Osteoblast (primary cell): ENCODE measurements around the gene TTC31. TPM values are rescaled to one million over a fixed set of nuclear protein-coding genes. Genes with fewer than 3 reads are reported as not detected.

Experiments
- DNase-seq: peaks from one replicate; pipeline ENCODE4 v3.0.0; 2011; ENCODE audit warnings: low spot score, mixed read lengths; ENCODE audit not compliant: insufficient read length; ENCODE audit errors: missing footprints
- H2AFZ ChIP-seq: 2 replicates; pipeline ENCODE4 v1.6.0; 2011; ENCODE audit warnings: mild to moderate bottlenecking, low read length
- H3K27ac ChIP-seq: 2 replicates; pipeline ENCODE4 v1.5.1; 2011; ENCODE audit warnings: mild to moderate bottlenecking, low read depth, low read length, moderate library complexity
- H3K27me3 ChIP-seq: 2 replicates; pipeline ENCODE4 v1.6.0; 2012; ENCODE audit warnings: mild to moderate bottlenecking, control low read depth, inconsistent platforms, low read length, moderate library complexity; ENCODE audit not compliant: insufficient read depth
- H3K36me3 ChIP-seq: 2 replicates; pipeline ENCODE4 v1.5.1; 2011; ENCODE audit warnings: mild to moderate bottlenecking, low read length, control low read depth, moderate library complexity; ENCODE audit not compliant: insufficient read depth
- H3K4me1 ChIP-seq: 2 replicates; pipeline ENCODE4 v1.5.1; 2011; ENCODE audit warnings: mild to moderate bottlenecking, low read length, control low read depth, moderate library complexity; ENCODE audit not compliant: insufficient read depth
- H3K4me2 ChIP-seq: 2 replicates; pipeline ENCODE4 v1.6.0; 2011; ENCODE audit warnings: mild to moderate bottlenecking, low read length; ENCODE audit not compliant: insufficient read depth
- H3K4me3 ChIP-seq: fragments of 200-600 bp; sonication (generic); 3 replicates; pipeline ENCODE4 v1.5.1; 2012; ENCODE audit warnings: mild to moderate bottlenecking, low read length, inconsistent platforms; ENCODE audit not compliant: insufficient read depth
- H3K79me2 ChIP-seq: 2 replicates; pipeline ENCODE4 v1.6.0; 2012; ENCODE audit warnings: mild to moderate bottlenecking, low read length, control low read depth, inconsistent platforms; ENCODE audit not compliant: insufficient read depth
- H3K9me3 ChIP-seq: 2 replicates; pipeline ENCODE4 v1.5.1; 2011; ENCODE audit warnings: low read depth, low read length, control low read depth
- H4K20me1 ChIP-seq: 2 replicates; pipeline ENCODE4 v1.6.0; 2012; ENCODE audit warnings: mild to moderate bottlenecking, low read length, control low read depth; ENCODE audit not compliant: insufficient read depth
- CTCF ChIP-seq: IDR thresholded peaks from 2 replicates; pipeline ENCODE4 v1.5.1; 2011; ENCODE audit warnings: mild to moderate bottlenecking, low read depth, low read length, moderate library complexity; ENCODE audit errors: extremely low read depth
- total RNA-seq: library from RNA; depleted of rRNA; stranded (reverse); fragments of >200 nt; gene quantifications from 2 replicates; pipeline ENCODE4 v1.2.3, GENCODE V29; 2012

Gene TTC31
- total RNA-seq, 1 donor: 17.0 TPM

- no peak overlapping the region for H2AFZ ChIP-seq
- H3K4me2 ChIP-seq: no peak overlapping the region
- no peaks in the 10 kb centered on the region for H4K20me1 ChIP-seq
- peak; percentile 66 for DNase-seq
- no peak for TF ChIP-seq CTCF
- H3K4me3 ChIP-seq: no peak overlapping the region
- H3K4me1 ChIP-seq: peaks cover 5% of the 10 kb centered on the region
- peaks cover 56% of the 10 kb centered on the region for H3K36me3 ChIP-seq
- H3K9me3 ChIP-seq: no peaks in the 10 kb centered on the region
- H3K27ac ChIP-seq: no peak overlapping the region
- H3K27me3 ChIP-seq: no peaks in the 10 kb centered on the region
- H3K79me2 ChIP-seq: peaks cover 35% of the 10 kb centered on the region
Measured at GRCh38 chr2:74542978-74543377, 60.1 kb downstream of the TTC31 start.

Other genes starting within 250 kb of the TTC31 start
- 0.36 and 2.7 TPM in 2 replicates for gene SLC4A5, start 139.7 kb upstream of the TTC31 start, total RNA-seq
- gene DCTN1, start 102.8 kb upstream of the TTC31 start, total RNA-seq: 135 and 177 TPM in 2 replicates
- gene C2orf81, start 61.5 kb upstream of the TTC31 start, total RNA-seq: 0.72 and 1.5 TPM in 2 replicates
- 21.2 and 23.9 TPM in 2 replicates for gene WDR54, start 61.4 kb upstream of the TTC31 start, total RNA-seq
- 14.1 and 16.2 TPM in 2 replicates for gene RTKN, start 41.1 kb upstream of the TTC31 start, total RNA-seq
- 11.8 and 15.9 TPM in 2 replicates for gene INO80B, start 28.0 kb upstream of the TTC31 start, total RNA-seq
- gene WBP1, start 24.6 kb upstream of the TTC31 start, total RNA-seq: 35.5 and 35.7 TPM in 2 replicates
- gene MOGS, start 17.7 kb upstream of the TTC31 start, total RNA-seq: 33.3 and 35.9 TPM in 2 replicates
- 18.0 and 23.5 TPM in 2 replicates for gene MRPL53, start 10.4 kb upstream of the TTC31 start, total RNA-seq
- 32.4 and 32.6 TPM in 2 replicates for gene CCDC142, start 83 bp upstream of the TTC31 start, total RNA-seq
- gene LBX2, start 16.5 kb downstream of the TTC31 start, total RNA-seq: 4.1 and 5.4 TPM in 2 replicates
- 22.4 and 26.5 TPM in 2 replicates for gene PCGF1, start 24.6 kb downstream of the TTC31 start, total RNA-seq
- gene TLX2, start 31.4 kb downstream of the TTC31 start, total RNA-seq: under 0.01 and 0.36 TPM in 2 replicates
- gene DQX1, start 43.1 kb downstream of the TTC31 start, total RNA-seq: not detected in 2 replicates
- gene AUP1, start 46.6 kb downstream of the TTC31 start, total RNA-seq: 82.9 and 86.3 TPM in 2 replicates
- gene HTRA2, start 46.9 kb downstream of the TTC31 start, total RNA-seq: 51.8 and 53.6 TPM in 2 replicates
- gene LOXL3, start 70.9 kb downstream of the TTC31 start, total RNA-seq: 64.8 and 97.4 TPM in 2 replicates
- gene DOK1, start 71.6 kb downstream of the TTC31 start, total RNA-seq: 89.8 and 93.1 TPM in 2 replicates
- under 0.01 and 0.29 TPM in 2 replicates for gene M1AP, start 165.2 kb downstream of the TTC31 start, total RNA-seq
- gene SEMA4F, start 171.2 kb downstream of the TTC31 start, total RNA-seq: 7.2 and 7.7 TPM in 2 replicates